Right atrium auricular region (tissue), 2 donors: Measurements from ENCODE around the gene TRAF5. TPM values are rescaled to one million over a fixed set of nuclear protein-coding genes. Genes with fewer than 3 reads are reported as not detected.

Experiments
- DNase-seq: peaks from one replicate; pipeline ENCODE4 v3.0.0-alpha.2; 2019; ENCODE audit warnings: low spot score
- H3K27ac ChIP-seq, 2 donors: fragments of 200-600 bp; sonication (generic); 1 replicate in 1 of 2; 2 replicates in 1 of 2; pipeline ENCODE4 v1.5.1; 2016 to 2019
- H3K27me3 ChIP-seq, 2 donors: fragments of 200-600 bp; sonication (generic); one replicate each; pipeline versions ENCODE4 v1.5.1 to v1.6.0; 2017 to 2019
- H3K36me3 ChIP-seq: fragments of 200-600 bp; sonication (generic); one replicate; pipeline ENCODE4 v1.5.1; 2016
- H3K4me1 ChIP-seq, 2 donors: fragments of 200-600 bp; sonication (generic); one replicate each; pipeline versions ENCODE4 v1.5.1 to v1.6.0; 2017 to 2019
- H3K4me3 ChIP-seq, 2 donors: fragments of 200-600 bp; sonication (generic); 1 replicate in 1 of 2; 2 replicates in 1 of 2; pipeline ENCODE4 v1.5.1; 2017 to 2019; ENCODE audit warnings: mild to moderate bottlenecking in 1 of 2, moderate library complexity in 1 of 2
- H3K9me3 ChIP-seq, 2 donors: fragments of 200-600 bp; sonication (generic); one replicate each; pipeline ENCODE4 v1.5.1; 2019
- CTCF ChIP-seq, 2 donors: fragments of 200-600 bp; sonication (generic); IDR thresholded peaks; one replicate each; pipeline ENCODE4 v1.5.1; 2019; ENCODE audit warnings: antibody characterized with exemption in 2 of 2
- total RNA-seq, 2 donors: library from RNA; depleted of rRNA; stranded (reverse); fragments of >200 nt; gene quantifications; one replicate each; pipeline ENCODE4 v1.1.0, GENCODE V29; 2016

TRAF5 gene
- total RNA-seq, 2 donors from 2014 or later: 2.1 to 2.4 TPM

DNA sequence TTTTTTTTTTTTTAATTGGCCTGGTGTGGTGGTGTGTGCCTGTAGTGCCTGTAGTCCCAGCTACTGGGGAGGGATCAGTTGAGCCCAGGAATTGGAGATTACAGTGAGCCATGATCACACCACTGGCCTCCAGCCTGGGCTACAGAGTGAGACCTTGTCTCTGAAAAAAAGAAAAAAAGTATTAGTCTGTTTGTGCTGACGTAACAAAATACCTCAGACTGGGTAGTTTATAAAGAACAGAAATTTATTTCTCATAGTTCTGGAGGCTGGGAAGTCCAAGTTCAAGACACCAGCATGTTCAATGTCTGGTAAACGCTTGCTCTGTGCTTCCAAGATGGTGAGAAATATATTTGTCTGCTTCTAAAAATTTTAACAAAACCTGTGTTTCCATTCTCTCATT lies 25.8 kb downstream of the TRAF5 start:
- H3K27me3 ChIP-seq: no peaks in the 10 kb centered on the region
- no peak for TF ChIP-seq CTCF (IDR thresholded peaks at IDR 0.05)
- H3K9me3 ChIP-seq: no peaks in the 10 kb centered on the region
- H3K27ac ChIP-seq: no peak overlapping the region
- no peak overlapping the region for H3K4me3 ChIP-seq
- peaks cover 6% of the 10 kb centered on the region for H3K36me3 ChIP-seq
- no peaks in the 10 kb centered on the region for H3K4me1 ChIP-seq
- no peak for DNase-seq

GRCh38 chr1:211352985-211353515 lies 26.4 kb downstream of the TRAF5 start:
- H3K9me3 ChIP-seq: no peaks in the 10 kb centered on the region
- no peak for DNase-seq
- no peaks in the 10 kb centered on the region for H3K4me1 ChIP-seq
- H3K27me3 ChIP-seq: no peaks in the 10 kb centered on the region
- no peak overlapping the region for H3K27ac ChIP-seq
- peak; percentile 48 to 65 for TF ChIP-seq CTCF (IDR thresholded peaks at IDR 0.05)
- H3K4me3 ChIP-seq: no peak overlapping the region
- H3K36me3 ChIP-seq: peaks cover 6% of the 10 kb centered on the region

GRCh38 chr1:211353562-211354212 lies 27.1 kb downstream of the TRAF5 start:
- DNase-seq: no peak
- TF ChIP-seq CTCF (IDR thresholded peaks at IDR 0.05): no peak
- Histone ChIP-seq H3K4me3 (no peak overlapping the region), H3K27me3 (no peaks in the 10 kb centered on the region), H3K27ac (no peak overlapping the region), H3K9me3 (no peaks in the 10 kb centered on the region), H3K4me1 (no peaks in the 10 kb centered on the region), H3K36me3 (peaks cover 6% of the 10 kb centered on the region)

DNA sequence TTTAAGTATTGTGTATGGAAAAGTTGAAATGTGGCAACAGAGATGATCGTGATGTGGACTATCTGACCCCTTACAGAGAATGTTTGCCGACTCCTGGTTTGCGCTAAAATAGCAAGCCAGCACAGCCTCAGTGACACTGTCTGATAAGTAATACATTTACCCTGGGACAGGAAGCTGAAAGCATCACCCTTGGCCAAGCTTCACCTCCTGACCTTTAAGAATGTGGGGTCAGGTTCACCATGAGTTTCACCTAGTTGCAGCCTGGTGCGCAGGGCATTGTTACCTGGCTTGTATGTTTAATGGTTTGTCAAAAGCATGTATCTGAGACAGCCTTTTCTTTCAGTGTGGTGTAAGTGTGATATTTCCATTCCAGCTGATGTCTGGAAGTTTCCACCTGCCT lies 29.2 kb downstream of the TRAF5 start:
- Histone ChIP-seq H3K27me3 (no peaks in the 10 kb centered on the region), H3K36me3 (peaks cover 6% of the 10 kb centered on the region), H3K4me3 (no peak overlapping the region), H3K4me1 (no peaks in the 10 kb centered on the region), H3K9me3 (no peaks in the 10 kb centered on the region), H3K27ac (no peak overlapping the region)
- TF ChIP-seq CTCF (IDR thresholded peaks at IDR 0.05): no peak
- no peak for DNase-seq

DNA sequence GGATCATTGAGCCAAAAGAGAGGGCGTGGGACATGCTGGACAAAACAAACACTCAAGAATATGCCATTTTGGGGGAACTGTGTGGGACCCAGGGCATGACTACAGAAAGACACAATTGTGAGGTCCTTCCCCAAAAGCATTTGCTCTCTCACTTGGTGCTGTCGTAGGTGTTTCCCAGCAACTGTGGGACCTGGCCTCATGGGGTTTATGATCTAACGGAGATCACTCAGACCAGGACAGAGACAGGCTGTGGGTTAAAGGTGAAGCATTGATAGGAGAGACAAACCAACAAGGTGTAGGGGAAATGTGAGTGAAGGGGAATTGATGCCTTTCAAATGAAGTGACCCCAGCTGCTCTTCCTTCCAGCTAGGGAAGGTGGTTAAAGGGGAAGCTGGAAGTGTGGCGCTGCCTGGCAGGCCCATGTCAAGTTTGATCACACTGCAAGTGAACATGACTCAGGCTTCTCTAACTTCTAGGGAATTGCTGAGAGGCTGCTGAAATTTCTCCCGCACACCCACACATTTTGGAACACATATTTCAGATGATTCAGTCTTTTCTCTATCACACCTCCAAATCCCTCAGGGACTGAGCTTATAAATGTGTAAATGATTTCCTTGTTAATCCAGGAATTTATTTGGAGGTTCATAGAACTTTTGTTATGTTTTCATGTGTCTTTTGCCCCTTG lies 30.2 kb downstream of the TRAF5 start:
- TF ChIP-seq CTCF (IDR thresholded peaks at IDR 0.05): no peak
- Histone ChIP-seq H3K4me1 (no peaks in the 10 kb centered on the region), H3K27ac (no peak overlapping the region), H3K4me3 (no peak overlapping the region), H3K36me3 (peaks cover 6% of the 10 kb centered on the region), H3K9me3 (no peaks in the 10 kb centered on the region), H3K27me3 (no peaks in the 10 kb centered on the region)
- no peak for DNase-seq
